NCI-H524 treated with DMSO at 0.1 percent for 48 hours (cell line): ENCODE results near the gene TRPM3.

Source experiments
- DNase-seq: peaks from one replicate; lab custom pipeline; 2025; lab: John Stamatoyannopoulos, UW

Gene TRPM3

GRCh38 chr9:70817311-70817710 lies 304.1 kb downstream of the TRPM3 start:
- no peak for DNase-seq

- DNase-seq, result no peak
These were observed 304.5 kb downstream of the TRPM3 start for GRCh38 chr9:70816891-70817290.

DNA sequence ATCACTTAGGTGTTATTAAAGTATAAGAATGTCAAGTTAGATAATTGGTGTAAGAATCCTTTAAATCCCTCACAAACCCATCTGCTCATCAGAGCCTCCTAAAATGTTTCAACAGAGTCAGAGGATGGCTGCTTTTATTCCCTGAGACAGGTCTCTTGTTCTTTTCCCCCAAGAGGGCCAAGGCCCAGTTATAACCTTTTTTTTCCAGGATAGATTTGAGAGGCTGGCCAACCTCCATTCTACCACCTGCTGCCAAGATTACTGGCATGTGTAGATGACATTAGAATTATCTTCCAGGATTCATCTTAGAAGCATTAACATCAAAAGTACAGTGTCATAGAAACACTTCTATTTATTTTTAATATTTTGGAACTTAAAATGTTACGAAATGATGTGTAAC lies 305.1 kb downstream of the TRPM3 start:
- peak; percentile 26 for DNase-seq

- DNase-seq, result no peak
These were observed 306.8 kb downstream of the TRPM3 start for GRCh38 chr9:70814597-70814996.

GRCh38 chr9:70813141-70813540 lies 308.3 kb downstream of the TRPM3 start:
- no peak for DNase-seq

DNA sequence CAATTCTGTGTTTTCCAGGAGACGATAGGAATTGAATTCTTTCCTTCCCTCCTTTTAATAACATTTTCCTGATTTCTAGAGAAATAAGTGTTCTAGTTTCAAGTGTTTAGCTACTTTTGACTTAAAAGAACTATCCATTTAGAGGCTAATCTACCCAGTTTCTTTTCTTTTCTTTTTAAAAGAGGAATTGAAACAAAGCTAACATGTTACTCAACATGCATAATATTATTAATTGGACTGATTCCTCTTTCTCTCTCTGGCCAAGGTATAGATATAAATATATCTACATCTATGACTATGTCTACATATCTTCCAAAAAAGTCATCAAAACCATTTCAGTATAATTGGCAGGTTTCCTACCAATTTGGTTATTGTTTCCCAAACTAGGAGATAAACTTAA lies 309.8 kb downstream of the TRPM3 start:
- no peak for DNase-seq

DNA sequence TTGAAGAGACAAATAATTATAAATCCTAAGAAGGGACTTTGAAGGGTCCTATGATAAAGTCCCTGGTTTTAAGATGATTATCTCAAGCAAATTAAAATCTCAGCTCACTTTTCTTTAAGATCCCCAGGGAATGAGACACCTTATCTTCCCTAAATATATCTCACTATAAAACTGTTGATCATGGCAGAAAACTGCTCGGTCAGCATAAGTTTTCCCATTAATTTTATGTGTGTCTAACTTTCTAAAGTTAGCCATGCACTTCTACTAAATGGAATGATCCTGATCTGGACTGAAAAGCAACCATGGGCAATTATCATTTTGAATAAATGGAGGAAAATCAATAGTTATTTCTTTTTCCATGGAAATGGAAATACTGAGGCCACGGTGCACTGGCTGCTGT lies 314.5 kb downstream of the TRPM3 start:
- no peak for DNase-seq

- DNase-seq, result no peak
These were observed 315.5 kb downstream of the TRPM3 start for GRCh38 chr9:70805949-70806348.

- no peak for DNase-seq
These were observed 318.5 kb downstream of the TRPM3 start for GRCh38 chr9:70802758-70803436.

DNA sequence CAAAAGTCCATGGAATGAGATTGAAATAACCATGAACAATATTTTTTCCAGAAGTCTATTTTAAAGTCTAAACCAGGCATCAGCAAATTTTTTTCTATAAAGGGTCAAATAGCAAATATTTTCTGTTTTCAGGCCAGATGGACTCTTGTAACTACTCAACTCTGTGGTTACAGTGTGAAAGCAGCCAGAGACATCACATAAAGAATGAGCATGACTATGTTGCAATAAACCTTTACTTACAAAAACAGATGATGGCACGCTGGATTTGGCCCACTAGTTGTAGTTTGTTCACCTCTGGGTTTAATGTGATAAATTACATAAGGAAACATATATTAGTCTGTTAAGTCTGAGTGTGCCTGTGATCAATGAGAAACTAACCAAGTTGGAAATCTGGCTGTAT lies 319.2 kb downstream of the TRPM3 start:
- DNase-seq, result no peak

- no peak for DNase-seq
These were observed 320.1 kb downstream of the TRPM3 start for GRCh38 chr9:70801181-70801829.

- DNase-seq, result no peak
These were observed 323.4 kb downstream of the TRPM3 start for GRCh38 chr9:70798018-70798417.

DNA sequence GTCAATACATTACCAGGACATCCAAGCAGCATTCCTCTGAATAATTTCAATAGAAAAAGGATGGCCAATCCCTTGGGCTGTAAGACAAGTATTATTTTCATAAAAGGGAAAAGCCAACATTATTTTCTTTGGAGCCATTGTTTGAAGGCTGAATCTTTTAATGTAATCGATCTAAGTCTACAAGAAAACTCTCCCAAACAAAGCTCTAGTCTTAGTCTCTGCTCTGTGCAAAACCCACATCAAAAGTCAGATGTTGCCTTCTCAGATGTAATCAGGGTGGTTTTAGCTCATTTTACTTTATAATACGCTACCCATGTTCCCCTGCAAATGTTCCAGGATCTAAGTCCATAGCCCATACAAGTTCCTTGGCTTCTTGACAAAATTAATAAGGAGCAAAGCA lies 325.6 kb downstream of the TRPM3 start:
- no peak for DNase-seq

DNA sequence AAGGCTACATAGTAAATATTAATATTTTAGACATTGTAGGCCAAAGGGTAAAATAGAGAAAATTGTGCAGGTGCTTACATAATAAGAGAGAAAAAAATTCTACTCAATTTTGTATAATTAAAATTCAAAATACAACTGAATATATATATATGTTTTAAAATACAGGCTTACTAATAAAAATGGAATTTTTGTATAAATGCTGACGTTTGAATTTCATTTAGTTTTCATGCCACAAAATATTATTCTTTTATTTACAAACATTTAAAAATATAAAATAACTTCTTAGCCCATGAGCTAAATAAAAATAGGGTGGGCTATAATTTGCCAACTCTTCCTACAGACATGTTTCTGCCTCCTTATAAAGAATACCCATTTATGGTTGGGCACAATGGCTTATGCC lies 328.6 kb downstream of the TRPM3 start:
- no peak for DNase-seq

DNA sequence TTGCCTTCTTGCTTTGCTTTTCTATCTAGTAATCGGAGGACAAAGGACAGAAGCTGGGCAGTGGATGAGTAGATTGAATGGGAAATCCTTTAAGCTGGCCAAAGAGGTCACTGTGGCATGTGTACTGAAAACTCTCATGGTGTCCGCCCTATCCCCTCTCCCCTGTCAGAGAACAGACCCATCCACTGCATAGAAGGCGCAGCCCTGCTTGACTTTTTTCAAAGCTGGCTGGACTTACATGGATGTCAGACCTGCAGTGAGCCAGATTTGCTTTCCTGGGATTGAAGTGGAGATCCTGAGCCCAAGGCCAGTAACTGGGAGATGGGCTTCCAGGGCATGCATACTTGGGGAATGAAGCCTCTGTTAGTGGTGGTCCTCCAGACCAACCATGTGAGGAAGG lies 329.5 kb downstream of the TRPM3 start:
- DNase-seq, result no peak

DNA sequence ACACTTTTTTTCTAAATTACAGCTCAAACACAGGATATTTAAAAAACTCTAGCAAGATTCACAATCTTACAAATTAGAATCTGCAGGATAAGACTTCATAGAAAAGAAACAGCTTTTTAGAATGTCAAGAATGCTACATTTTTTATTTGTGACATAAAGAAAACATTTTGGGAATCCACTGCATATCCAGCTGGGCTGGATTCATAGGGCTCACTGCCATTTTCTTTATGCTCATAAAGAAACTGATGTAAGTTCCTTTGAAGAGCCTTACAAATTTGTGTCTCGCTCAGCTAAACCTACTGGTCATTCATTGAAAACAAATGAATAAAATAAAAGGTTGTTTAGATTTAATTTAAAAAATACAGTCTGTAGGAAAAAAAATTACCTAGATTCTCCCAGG lies 332.3 kb downstream of the TRPM3 start:
- no peak for DNase-seq

DNA sequence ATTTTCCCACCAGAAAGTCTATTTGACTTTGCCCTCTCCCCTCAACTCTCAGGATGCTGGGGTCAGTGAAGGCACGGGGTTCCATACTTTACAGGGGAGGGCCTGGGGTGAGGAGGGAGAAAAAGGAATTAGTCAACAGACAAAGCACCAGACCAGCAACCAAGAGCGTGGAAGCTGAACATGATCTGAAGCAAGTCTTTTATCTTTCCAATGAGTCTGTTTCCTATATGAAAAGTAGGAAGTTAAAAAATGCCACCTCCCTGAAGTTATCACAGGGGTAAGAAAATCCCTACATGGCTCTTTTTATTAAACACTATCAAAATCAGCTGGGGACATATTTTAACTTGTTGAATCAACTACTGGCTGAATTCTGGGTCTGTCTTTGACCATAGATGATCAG lies 337.0 kb downstream of the TRPM3 start:
- no peak for DNase-seq

DNA sequence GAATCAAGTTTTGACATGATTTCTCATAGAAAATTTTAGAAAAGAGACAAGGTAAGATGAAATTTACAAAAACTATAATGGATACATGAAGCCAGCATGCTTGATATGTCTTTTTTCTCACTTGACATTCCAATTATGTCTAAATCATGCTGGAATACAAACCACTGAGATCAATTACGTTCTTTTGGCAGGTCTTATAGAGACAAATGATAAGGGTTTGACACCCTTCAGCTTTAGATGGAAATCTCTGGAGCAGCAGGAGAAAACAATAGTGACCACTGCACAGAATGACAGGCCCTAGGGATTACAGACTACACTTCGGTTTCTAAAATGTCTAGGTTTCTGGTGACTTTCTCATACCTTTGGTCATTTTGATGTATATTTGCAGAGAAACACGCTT lies 342.9 kb downstream of the TRPM3 start:
- DNase-seq, result no peak

- no peak for DNase-seq
These were observed 347.8 kb downstream of the TRPM3 start for GRCh38 chr9:70773579-70773978.

GRCh38 chr9:70772601-70773000 lies 348.8 kb downstream of the TRPM3 start:
- no peak for DNase-seq

DNA sequence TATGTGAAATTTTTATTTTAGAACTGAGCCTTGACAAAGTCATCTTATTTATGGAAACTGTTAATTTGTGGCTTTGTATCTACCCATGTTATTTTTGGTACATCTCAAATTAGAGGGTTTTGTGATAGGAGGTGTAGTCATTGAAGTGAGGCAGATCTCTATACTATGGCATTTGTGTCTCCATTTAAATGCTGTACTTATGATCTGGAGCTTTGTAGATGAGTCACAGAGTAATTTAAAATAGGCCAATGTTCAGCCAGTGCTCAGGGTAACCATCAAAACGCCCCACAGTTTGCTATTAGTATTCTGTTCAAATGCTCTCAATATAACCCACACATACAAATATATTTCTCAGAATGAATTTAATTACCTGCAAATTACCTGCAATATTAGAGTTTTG lies 355.5 kb downstream of the TRPM3 start:
- no peak for DNase-seq

DNA sequence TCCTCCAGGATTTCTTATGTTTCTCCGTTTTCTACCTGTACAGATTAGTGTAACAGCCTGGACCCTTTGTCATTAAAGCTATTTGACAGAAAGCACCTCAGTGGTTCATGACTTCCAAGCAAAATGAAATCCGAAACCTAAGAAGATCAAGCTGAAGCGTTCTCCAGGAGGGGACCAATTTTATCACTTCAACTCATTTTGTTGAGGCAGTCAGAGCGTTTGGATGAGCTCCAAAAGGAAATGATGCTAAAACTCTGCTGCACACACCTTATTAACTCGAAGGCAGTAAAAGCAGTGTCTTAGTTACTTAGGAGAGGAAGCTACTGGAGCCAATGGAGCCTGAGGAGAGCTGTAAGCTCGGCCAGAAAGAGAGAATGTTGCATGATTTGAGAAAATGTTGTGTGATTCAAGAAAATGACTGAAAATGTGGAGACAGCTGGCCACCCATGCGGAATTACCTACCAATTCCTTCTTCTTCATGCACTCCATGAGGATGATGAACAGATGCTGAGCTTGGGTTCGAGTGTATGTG lies 360.2 kb downstream of the TRPM3 start:
- DNase-seq, result peak; percentile 32

GRCh38 chr9:70760228-70760627 lies 361.2 kb downstream of the TRPM3 start:
- DNase-seq, result no peak

- no peak for DNase-seq
These were observed 368.1 kb downstream of the TRPM3 start for GRCh38 chr9:70753311-70753710.
